Measurements from ENCODE around the gene SLC5A10. TPM values are rescaled to one million over a fixed set of nuclear protein-coding genes. Genes with fewer than 3 reads are reported as not detected.

The SLC5A10 gene
- total and polyA plus RNA-seq, 2 experiments from 2014 or later: 0.10 TPM; not detected in 1

DNA sequence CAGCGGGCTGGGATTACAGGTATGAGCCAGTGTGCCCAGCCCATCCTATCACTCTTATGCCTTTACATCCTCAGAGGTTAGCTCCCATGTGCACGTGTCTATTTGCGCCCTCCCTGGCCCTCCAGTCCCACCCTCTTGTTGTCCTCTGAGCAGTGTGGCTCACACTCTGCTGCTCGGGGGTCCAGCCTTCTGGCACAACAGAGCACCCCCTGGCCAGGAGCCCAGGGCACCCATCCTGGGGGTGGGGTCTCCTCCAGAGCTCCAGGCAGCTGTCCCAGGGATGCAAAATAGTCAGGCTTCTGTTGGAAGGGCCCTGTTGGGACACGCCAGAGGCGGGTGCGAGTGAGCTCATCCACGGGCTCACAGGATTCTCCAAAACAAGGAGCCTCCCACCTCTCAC, 64.3 kb downstream of the SLC5A10 start:
- H3F3A ChIP-seq (replicated peaks; ENCODE audit: low read depth): no peaks in the 10 kb centered on the region
- H3K9me3 Mint-ChIP-seq: no peaks in the 10 kb centered on the region
- no peaks in the 10 kb centered on the region for H3K36me3 ChIP-seq (ENCODE audit: insufficient read depth)
- no peak overlapping the region for H3K4me3 Mint-ChIP-seq
- no peaks in the 10 kb centered on the region for H4K20me1 ChIP-seq (replicated peaks; ENCODE audit: insufficient read depth)
- no peaks in the 10 kb centered on the region for H3K36me3 Mint-ChIP-seq (ENCODE audit: low read depth)
- TF ChIP-seq EZH2 (IDR thresholded peaks at IDR 0.05; ENCODE audit: low read depth, unreplicated experiment) (no peak), CREB1 (CRISPR knock-in tag; IDR thresholded peaks at IDR 0.05; ENCODE audit: low read depth) (no peak), JUNB (IDR thresholded peaks at IDR 0.05; ENCODE audit: unreplicated experiment) (no peak), EZH2phosphoT487 (IDR thresholded peaks at IDR 0.05; ENCODE audit: unreplicated experiment) (no peak), ZNF462 (CRISPR knock-in tag; IDR thresholded peaks at IDR 0.05) (no peak), ZNF331 (CRISPR knock-in tag; IDR thresholded peaks at IDR 0.05; ENCODE audit: low read depth) (no peak), ETS1 (IDR thresholded peaks at IDR 0.05) (no peak), POLR2AphosphoS5 (IDR thresholded peaks at IDR 0.05; ENCODE audit: low read depth) (no peak), STAT1 (IDR thresholded peaks at IDR 0.05; ENCODE audit: unreplicated experiment) (no peak), NANOG (IDR thresholded peaks at IDR 0.05; ENCODE audit: borderline replicate concordance) (no peak), ZNF114 (CRISPR knock-in tag; IDR thresholded peaks at IDR 0.05) (no peak)
- TF ChIP-seq, protein P1, sequence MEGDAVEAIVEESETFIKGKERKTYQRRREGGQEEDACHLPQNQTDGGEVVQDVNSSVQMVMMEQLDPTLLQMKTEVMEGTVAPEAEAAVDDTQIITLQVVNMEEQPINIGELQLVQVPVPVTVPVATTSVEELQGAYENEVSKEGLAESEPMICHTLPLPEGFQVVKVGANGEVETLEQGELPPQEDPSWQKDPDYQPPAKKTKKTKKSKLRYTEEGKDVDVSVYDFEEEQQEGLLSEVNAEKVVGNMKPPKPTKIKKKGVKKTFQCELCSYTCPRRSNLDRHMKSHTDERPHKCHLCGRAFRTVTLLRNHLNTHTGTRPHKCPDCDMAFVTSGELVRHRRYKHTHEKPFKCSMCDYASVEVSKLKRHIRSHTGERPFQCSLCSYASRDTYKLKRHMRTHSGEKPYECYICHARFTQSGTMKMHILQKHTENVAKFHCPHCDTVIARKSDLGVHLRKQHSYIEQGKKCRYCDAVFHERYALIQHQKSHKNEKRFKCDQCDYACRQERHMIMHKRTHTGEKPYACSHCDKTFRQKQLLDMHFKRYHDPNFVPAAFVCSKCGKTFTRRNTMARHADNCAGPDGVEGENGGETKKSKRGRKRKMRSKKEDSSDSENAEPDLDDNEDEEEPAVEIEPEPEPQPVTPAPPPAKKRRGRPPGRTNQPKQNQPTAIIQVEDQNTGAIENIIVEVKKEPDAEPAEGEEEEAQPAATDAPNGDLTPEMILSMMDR (conservative IDR thresholded peaks at IDR 0.05; ENCODE audit: low read depth in 2 of 2): no peak
- TF ChIP-seq, protein P2, sequence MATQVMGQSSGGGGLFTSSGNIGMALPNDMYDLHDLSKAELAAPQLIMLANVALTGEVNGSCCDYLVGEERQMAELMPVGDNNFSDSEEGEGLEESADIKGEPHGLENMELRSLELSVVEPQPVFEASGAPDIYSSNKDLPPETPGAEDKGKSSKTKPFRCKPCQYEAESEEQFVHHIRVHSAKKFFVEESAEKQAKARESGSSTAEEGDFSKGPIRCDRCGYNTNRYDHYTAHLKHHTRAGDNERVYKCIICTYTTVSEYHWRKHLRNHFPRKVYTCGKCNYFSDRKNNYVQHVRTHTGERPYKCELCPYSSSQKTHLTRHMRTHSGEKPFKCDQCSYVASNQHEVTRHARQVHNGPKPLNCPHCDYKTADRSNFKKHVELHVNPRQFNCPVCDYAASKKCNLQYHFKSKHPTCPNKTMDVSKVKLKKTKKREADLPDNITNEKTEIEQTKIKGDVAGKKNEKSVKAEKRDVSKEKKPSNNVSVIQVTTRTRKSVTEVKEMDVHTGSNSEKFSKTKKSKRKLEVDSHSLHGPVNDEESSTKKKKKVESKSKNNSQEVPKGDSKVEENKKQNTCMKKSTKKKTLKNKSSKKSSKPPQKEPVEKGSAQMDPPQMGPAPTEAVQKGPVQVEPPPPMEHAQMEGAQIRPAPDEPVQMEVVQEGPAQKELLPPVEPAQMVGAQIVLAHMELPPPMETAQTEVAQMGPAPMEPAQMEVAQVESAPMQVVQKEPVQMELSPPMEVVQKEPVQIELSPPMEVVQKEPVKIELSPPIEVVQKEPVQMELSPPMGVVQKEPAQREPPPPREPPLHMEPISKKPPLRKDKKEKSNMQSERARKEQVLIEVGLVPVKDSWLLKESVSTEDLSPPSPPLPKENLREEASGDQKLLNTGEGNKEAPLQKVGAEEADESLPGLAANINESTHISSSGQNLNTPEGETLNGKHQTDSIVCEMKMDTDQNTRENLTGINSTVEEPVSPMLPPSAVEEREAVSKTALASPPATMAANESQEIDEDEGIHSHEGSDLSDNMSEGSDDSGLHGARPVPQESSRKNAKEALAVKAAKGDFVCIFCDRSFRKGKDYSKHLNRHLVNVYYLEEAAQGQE (IDR thresholded peaks at IDR 0.05; ENCODE audit: unreplicated experiment): no peak
- H3K4me2 ChIP-seq: no peak overlapping the region
- DNase-seq (ENCODE audit: low spot score) (no peak), ATAC-seq (no peak)
- no peak overlapping the region for H3K27ac Mint-ChIP-seq
- no peak overlapping the region for H3K4me3 ChIP-seq
- H3K9me2 ChIP-seq (ENCODE audit: insufficient read depth): no peaks in the 10 kb centered on the region
- no peaks in the 10 kb centered on the region for H3K79me2 ChIP-seq (replicated peaks; ENCODE audit: insufficient read depth)
- peaks cover 6% of the 10 kb centered on the region for H3K27me3 Mint-ChIP-seq (ENCODE audit: insufficient read depth, low read depth, poor library complexity)
- H3K4me1 Mint-ChIP-seq: peaks cover 9% of the 10 kb centered on the region
- H3K4me1 ChIP-seq (ENCODE audit: insufficient read depth): no peaks in the 10 kb centered on the region
- no peak overlapping the region for H3K27ac ChIP-seq (ENCODE audit: low read depth)
- no peak overlapping the region for H2AFZ ChIP-seq
- no peaks in the 10 kb centered on the region for H3K27me3 ChIP-seq (ENCODE audit: insufficient read depth)

Data from GM23338 (cell line).